DMS114 treated with DMSO at 0.1 percent for 48 hours (cell line): ENCODE data around the gene IL1R2.

Source experiments
- DNase-seq: peaks from one replicate; lab custom pipeline; 2025; ENCODE audit not compliant: unreplicated experiment; lab: John Stamatoyannopoulos, UW

Gene IL1R2

GRCh38 chr2:101991721-101992145, at the start of gene IL1R2:
TSS of gene IL1R2 (plus strand) at chr2:101991960. CDS start at chr2:102008576, 16,616 bp downstream.
- no peak for DNase-seq

- DNase-seq: no peak
These were observed 48.9 kb upstream of the IL1R2 start for GRCh38 chr2:101942851-101943250.

GRCh38 chr2:101946372-101947039, 45.3 kb upstream of the IL1R2 start:
- DNase-seq: no peak

GRCh38 chr2:101947374-101947773, 44.4 kb upstream of the IL1R2 start:
- DNase-seq: no peak

GRCh38 chr2:101948625-101949155, 43.1 kb upstream of the IL1R2 start:
- DNase-seq: no peak

- no peak for DNase-seq
These were observed 42.5 kb upstream of the IL1R2 start for GRCh38 chr2:101949304-101949703.

- no peak for DNase-seq
These were observed 40.5 kb upstream of the IL1R2 start for GRCh38 chr2:101951296-101951695.

- DNase-seq: no peak
These were observed 39.2 kb upstream of the IL1R2 start for GRCh38 chr2:101952551-101952950.

GRCh38 chr2:101956465-101957438, 35.0 kb upstream of the IL1R2 start:
- DNase-seq: no peak

GRCh38 chr2:101958061-101958460, 33.7 kb upstream of the IL1R2 start:
- DNase-seq: no peak

GRCh38 chr2:101960819-101961337, 30.9 kb upstream of the IL1R2 start:
- DNase-seq: no peak

- no peak for DNase-seq
These were observed 30.2 kb upstream of the IL1R2 start for GRCh38 chr2:101961338-101962191.

- no peak for DNase-seq
These were observed 29.5 kb upstream of the IL1R2 start for GRCh38 chr2:101962309-101962708.

- DNase-seq: no peak
These were observed 28.6 kb upstream of the IL1R2 start for GRCh38 chr2:101963198-101963597.

- DNase-seq: no peak
These were observed 23.8 kb upstream of the IL1R2 start for GRCh38 chr2:101967826-101968513.

GRCh38 chr2:101969723-101970122, 22.0 kb upstream of the IL1R2 start:
- DNase-seq: no peak

GRCh38 chr2:101970901-101971300, 20.9 kb upstream of the IL1R2 start:
- DNase-seq: no peak

GRCh38 chr2:101971836-101972235, 19.9 kb upstream of the IL1R2 start:
- no peak for DNase-seq

- DNase-seq: no peak
These were observed 18.9 kb upstream of the IL1R2 start for GRCh38 chr2:101972621-101973434.
